ENCODE results near the gene UPF1. TPM values are rescaled to one million over a fixed set of nuclear protein-coding genes. Genes with fewer than 3 reads are reported as not detected.

UPF1 gene
- total RNA-seq, 4 donors from 2014 or later: 63.9 to 157 (median 127) TPM

GRCh38 chr19:18794692-18795091 lies 37.1 kb upstream of the UPF1 start:
- Histone ChIP-seq H3K9me3 (no peaks in the 10 kb centered on the region), H3K4me1 (peaks cover 0 to 14% (median 8%) of the 10 kb centered on the region in 4 donors), H3K4me3 (no peak overlapping the region), H3K36me3 (no peaks in the 10 kb centered on the region), H3K27me3 (peaks cover 0 to 19% of the 10 kb centered on the region in 2 donors), H3K27ac (no peak overlapping the region)
- no peak for TF ChIP-seq CTCF (IDR thresholded peaks at IDR 0.05)
- TF ChIP-seq POLR2A (IDR thresholded peaks at IDR 0.05): no peak
- no peak for DNase-seq

- H3K4me1 ChIP-seq: peaks cover 0 to 7% (median 3%) of the 10 kb centered on the region in 4 donors
- H3K4me3 ChIP-seq: no peak overlapping the region
- H3K9me3 ChIP-seq: no peaks in the 10 kb centered on the region
- TF ChIP-seq POLR2A (IDR thresholded peaks at IDR 0.05): no peak
- no peak for TF ChIP-seq CTCF (IDR thresholded peaks at IDR 0.05)
- peaks cover 0 to 11% of the 10 kb centered on the region in 2 donors for H3K27me3 ChIP-seq
- no peaks in the 10 kb centered on the region for H3K36me3 ChIP-seq
- H3K27ac ChIP-seq: no peak overlapping the region
- no peak for DNase-seq
These were observed 36.2 kb upstream of the UPF1 start for GRCh38 chr19:18795540-18795939.

GRCh38 chr19:18796239-18796638 lies 35.5 kb upstream of the UPF1 start:
- TF ChIP-seq POLR2A (IDR thresholded peaks at IDR 0.05) (no peak), CTCF (IDR thresholded peaks at IDR 0.05) (no peak)
- no peaks in the 10 kb centered on the region for H3K9me3 ChIP-seq
- H3K27ac ChIP-seq: no peak overlapping the region
- peaks cover 0 to 4% of the 10 kb centered on the region in 2 donors for H3K27me3 ChIP-seq
- H3K36me3 ChIP-seq: no peaks in the 10 kb centered on the region
- H3K4me1 ChIP-seq: peaks cover 0 to under 1% (median 0%) of the 10 kb centered on the region in 4 donors
- H3K4me3 ChIP-seq: no peak overlapping the region
- no peak for DNase-seq

- Histone ChIP-seq H3K4me3 (no peak overlapping the region), H3K27me3 (no peaks in the 10 kb centered on the region), H3K36me3 (no peaks in the 10 kb centered on the region), H3K4me1 (no peaks in the 10 kb centered on the region), H3K9me3 (no peaks in the 10 kb centered on the region), H3K27ac (no peak overlapping the region)
- TF ChIP-seq CTCF (IDR thresholded peaks at IDR 0.05) (peak in 1 of 6 experiments; percentile 5), POLR2A (IDR thresholded peaks at IDR 0.05) (no peak)
- DNase-seq: no peak
These were observed 33.1 kb upstream of the UPF1 start for GRCh38 chr19:18798384-18799352.

- H3K4me3 ChIP-seq: no peak overlapping the region
- no peaks in the 10 kb centered on the region for H3K36me3 ChIP-seq
- DNase-seq: no peak
- no peaks in the 10 kb centered on the region for H3K4me1 ChIP-seq
- TF ChIP-seq POLR2A (IDR thresholded peaks at IDR 0.05) (no peak), CTCF (IDR thresholded peaks at IDR 0.05) (no peak)
- no peak overlapping the region for H3K27ac ChIP-seq
- no peaks in the 10 kb centered on the region for H3K27me3 ChIP-seq
- no peaks in the 10 kb centered on the region for H3K9me3 ChIP-seq
These were observed 32.3 kb upstream of the UPF1 start for GRCh38 chr19:18799389-18799970.

Data from Peyer's patch (tissue), 4 donors.